ENCODE measurements around the gene TFAP2C.
"Not testable (repeated sequence)": the region's sequence is repeated elsewhere in the genome, so short reads cannot be mapped to it uniquely, and the experiment has no call there.

The TFAP2C gene

DNA sequence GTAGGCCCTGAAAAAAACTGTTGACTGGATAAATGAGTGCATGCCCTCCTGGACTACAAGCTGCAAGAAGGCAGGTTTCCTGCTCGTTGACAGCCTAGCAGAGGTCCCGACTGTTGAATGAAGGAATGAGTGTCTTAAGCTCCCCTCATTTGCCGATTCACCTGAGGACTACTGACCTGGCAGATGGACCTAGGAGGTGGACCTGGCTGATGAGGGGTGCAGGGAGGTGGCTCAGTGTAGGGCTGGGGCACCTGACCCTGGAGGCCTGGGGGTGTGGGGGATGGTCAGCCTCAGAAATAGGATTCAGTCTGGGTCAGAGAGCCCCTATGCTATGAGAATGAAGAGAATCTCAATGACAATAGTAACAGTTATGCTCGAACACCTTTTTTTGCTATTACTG, 11.6 kb upstream of the TFAP2C start:
- DNase-seq = no peak

DNA sequence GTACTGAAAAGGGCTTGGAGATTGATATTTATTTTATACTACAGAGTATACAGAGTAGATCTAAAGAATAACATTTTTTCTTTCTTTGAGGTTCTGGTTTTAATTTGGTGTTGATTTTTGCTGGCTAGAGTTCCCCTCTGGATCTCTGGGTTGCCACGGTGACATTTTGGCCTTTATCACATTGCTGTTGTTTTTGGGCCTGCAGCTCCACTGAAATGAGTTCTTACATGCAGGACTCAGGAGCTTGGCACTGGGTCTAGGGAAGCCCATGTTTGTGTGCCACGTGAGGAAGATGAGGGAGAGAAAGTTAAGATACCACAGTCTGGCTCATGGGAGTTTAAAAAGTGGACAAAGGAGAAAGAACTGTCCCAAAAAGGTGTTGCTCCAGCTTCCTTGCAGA, 7.4 kb upstream of the TFAP2C start:
- DNase-seq = no peak

DNA sequence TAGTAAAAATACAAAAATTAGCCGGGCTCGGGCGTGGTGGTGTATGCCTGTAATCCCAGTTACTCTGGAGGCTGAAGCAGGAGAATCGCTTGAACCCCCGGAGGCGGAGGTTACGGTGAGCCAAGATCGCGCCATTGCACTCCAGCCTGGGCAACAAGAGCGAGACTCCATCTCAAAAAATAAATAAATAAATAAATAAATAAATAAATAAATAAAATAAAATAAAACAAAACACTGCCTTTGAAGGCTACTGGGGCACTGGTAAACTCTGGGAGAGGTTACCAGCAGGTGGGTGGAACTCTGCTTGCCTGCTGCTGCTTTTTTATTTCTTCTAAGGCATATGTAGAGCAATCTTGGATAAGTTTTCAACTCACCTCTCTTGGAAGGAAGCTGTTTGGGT, 5.2 kb upstream of the TFAP2C start:
- DNase-seq = not testable (repeated sequence)

DNA sequence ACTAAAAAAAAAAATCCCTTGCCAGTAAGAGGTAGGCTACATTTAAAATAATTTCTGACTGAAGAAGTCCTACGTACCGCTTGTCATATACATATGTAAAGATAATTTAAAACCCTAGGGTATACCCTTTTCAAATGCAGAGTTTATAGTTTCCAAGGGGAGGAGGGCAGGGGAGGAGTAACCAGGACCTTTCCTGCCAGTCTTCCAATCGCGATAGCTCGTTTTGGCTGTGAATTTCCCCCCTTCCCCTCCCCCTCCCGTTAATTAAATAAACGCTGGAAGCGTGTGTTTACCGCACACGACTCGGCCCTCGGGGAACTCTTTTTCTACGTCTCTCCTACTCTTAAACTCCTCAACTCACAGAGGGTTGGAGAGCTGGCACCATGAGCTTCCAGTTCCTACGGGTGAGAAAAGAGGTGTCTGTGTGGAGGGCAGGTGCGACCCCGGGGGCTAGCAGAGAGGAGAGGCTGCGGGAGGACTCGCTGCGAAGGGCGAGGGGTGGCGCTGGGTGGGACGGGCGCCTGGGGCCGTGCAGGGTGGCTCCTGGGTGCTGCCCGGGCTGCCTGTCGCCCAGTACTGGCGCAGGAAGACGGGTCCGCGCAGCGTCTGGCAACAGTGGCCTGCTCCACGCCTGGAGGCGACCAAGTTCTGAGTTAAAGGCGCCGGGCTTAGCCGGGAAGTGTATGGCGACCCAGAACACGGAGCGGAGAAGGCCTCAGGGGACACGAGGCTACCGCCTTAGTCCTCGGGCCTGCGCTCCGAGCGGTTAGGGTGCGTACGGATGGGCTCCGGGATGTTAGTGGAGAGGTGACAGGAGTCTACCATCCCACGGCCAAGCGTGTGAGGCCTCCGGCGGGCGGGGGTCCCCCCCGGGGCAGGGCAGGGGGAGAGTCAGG, 4.1 kb upstream of the TFAP2C start:
- no peak for DNase-seq

DNA sequence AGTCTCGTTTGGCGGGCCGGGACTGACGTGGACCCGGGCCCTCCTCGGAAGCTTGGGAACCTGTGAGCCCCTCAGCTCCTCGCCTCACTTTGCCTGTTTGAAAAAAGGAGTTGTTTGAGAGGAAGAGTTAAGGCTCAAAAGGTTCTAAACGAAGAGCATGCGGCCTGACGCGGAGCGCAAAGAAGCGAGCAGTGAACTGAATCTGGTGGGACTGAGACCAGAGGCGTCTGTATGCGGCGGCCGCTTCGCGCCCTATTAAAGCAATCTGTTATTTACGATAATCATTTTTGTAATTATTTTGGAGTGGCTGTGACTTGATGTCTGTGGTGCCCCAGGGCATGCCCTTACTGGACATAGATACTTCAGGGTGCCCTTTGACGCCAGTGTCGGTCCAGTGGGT, 3.3 kb upstream of the TFAP2C start:
- DNase-seq = no peak

DNA sequence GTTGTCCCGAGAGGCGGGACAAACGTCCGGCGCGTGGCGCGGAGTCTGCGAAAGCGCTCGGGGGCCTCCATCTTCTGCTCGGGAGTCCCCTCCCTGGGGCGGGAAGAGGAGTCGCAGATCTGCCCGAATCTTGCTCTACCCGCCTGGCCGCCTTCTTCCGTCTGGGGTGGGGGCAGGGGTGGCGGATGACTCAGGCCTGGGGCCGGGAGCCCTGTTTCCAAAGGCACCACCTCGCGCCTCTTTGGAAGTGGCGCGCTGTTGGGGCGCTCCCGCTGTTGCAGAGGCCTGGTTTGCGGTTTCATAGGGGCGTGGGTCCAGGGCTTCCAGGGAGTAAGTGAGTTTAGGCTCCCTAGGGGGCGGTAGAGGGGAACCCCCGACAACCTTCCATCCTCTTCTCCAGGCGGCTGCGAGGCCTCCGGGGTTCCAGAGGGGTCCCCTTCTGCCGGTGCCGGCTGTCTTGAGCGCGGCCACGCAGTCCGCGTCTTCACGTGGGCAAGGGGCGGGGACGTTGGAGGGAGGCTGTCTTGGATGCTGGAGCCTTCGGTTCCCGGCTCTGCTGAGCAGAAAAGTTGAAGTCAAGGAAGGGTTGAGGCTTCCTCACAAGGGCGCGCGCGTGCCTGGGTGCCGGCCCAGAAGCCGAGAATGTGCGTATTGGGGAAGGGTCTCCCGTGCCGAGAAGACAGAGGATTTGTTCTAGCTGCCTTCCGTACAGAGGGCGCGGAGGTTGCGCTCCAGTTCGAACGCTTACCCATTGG, 2.6 kb upstream of the TFAP2C start:
- no peak for DNase-seq

DNA sequence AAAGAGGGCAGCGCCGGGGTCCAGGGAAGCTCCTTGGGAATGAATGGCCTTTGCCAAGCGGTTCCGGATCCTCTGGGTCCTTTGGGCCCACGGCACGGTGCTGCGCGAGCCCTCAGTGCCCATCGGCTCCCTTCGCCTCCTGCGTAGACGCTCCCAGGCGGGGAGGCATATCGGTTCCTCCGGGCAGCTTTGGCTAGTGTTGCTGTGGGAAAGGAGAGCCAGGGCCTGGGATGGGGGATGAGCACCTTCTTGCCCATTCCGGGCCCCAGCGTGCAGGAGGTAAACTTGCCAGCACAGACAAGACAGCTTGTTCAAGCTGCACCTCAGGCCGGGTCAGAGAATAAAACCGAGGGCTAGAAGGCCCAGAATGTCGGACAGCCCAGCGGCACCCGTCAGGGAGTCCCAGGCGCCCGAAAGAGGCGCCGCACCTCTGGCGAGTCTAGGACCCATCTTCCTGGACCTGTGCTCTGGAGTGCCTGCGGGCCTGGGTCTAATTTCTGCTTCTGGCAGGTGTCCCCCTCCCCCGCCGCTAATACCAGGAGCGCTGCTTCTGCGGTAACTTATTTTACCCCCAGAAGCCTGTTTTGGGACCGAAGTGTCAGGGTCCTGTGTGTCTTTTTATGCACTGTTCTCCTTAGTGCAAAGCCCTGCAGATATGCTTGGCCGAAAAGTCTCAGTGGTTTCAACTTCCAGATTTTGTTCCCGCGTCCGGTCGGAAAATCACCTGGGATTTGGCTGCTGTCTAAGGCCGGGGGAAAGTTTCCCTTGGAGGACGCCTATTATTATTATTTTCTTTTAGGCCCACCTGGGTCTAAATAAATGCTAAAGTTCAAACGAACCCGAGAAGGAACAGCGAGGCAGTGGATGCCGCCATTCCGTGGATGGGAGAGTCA, 1.7 kb upstream of the TFAP2C start:
- DNase-seq = no peak

DNA sequence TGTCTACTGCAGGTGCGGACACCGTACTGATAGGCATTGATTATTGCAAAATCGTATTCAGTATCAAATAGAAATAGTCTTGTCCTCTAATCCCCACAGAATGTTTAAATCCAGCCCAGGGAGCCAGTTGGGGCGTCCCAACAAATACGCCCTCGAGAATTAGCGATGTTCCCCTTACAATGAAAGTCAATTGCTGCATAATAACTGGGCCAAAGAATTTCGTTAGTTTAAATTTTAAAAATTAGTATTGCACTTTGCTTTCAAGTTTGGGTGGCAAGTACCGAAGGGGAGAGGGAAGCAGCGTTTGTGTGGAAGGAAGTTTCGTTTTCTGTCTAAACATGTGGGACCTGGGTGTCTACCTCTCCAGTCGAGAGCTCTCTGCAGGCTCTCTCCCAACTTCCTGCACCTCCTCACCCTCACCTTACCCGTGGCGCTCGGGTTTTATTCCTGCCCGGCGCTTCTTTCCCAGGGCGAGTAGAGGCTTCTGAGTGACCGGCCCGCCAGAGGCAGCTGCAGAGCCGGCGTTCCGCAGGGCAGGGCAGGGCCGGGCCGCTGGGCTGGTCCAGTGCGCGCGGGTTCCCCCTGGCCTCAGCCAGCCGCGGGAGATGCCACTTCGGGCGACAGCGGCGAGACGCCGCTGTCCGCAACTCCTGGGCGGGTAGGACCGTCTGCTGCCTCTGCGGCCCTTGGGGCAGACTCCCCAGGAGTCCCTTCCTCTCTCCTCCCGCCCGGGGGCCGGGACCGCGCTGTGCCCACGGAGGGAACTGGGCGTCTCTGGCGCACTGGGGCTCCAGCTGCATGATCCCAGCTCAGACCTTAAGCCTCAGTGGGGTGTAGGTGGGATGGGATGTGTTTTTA, 862 bp upstream of the TFAP2C start:
- DNase-seq = no peak

DNA sequence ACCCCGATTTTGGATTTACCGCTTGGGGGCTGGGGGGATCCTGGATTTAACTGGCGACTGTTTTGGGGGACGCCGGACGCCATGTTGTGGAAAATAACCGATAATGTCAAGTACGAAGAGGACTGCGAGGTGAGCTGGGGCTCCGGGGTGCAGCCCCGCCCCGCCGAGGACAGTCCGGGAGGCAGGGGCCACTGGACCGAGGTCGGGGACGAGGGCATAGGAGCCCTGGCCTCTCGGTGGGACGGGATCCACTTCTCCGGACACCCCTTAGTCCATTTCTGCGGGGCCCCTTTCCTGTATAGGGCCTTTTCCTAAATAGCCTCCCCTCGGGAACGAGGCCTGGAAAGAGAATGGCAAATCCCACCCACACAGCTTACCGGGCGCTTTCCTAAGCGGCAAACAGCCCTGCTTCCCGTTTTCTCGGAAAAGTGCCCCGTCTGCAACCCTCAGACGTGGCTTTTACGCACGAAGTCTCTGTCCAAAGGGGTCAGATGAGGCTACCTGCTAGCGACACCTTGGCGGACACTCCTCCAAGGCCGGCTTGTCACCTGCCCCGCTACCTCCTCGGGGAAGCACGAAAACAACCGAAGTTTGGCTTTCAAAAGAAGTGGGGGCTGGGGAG, 469 bp downstream of the TFAP2C start:
- DNase-seq = no peak

DNA sequence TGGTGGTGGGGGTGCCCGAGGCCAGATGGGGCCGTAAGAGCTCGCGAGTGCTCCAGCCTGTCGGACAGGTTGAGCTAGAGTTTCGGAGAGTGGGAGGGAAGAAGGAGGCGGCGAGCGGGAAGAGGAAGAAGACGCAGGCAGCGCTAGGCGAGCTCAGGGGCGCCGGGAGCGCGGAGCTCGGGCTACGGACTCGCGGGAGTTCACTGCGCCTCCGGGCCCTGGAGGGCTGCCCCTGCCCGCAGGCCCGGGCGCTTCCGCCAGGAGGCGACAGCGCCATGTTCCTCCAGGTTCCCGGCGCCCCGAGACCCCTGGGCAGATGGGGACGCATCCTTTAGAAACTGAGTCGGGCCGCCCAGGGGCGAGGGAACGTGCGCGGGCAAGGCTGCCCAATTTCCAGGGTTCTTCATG, 984 bp downstream of the TFAP2C start:
- DNase-seq = peak; percentile 46

DNA sequence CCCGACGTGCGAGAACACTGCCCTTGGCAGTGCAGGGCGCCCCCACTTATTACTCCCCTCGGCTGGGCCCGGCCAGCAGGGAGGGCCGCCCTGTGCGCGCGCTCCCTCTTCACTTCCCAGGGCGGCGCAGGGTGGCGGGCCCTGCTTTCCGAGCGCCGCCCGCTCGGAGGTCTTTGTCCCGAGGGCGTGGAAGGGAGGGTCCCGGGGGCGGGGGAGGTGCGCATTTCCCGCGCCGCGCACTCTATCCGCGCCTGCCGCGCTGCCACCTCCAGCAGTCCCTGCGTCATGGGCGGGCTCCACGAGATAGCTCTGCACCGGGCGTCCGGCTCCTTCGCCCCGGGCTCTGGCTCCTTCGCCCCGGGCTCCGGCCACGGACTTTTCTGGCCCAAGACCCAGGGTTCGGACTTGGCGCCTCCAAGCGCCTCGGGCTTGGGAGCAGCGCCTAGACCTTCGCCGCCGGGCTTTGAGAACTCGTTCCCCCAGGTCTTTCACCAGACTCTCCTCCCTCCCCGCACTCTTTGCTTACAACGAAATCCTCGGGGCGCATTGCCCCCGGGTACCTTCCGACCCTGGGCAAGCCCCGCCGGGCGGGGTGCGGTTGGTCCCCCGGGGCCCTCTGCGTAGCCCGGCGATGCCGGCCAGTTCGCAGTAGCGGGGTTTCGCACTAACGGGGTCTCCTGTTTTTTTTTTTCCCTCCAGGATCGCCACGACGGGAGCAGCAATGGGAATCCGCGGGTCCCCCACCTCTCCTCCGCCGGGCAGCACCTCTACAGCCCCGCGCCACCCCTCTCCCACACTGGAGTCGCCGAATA, 1.6 kb downstream of the TFAP2C start:
- no peak for DNase-seq

DNA sequence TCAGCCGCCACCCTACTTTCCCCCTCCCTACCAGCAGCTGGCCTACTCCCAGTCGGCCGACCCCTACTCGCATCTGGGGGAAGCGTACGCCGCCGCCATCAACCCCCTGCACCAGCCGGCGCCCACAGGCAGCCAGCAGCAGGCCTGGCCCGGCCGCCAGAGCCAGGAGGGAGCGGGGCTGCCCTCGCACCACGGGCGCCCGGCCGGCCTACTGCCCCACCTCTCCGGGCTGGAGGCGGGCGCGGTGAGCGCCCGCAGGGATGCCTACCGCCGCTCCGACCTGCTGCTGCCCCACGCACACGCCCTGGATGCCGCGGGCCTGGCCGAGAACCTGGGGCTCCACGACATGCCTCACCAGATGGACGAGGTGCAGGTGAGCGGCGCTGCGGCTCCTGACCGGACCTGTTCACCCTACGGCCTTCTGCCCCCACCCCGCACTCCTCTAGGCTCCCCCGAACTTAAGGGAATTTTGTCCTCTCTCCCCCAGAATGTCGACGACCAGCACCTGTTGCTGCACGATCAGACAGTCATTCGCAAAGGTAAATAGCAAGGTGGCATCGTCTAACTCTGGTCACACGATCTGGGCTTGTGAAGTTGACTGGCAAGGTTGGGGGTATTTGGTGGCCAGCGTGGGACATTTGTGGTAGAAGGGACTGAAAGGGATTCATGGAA, 2.3 kb downstream of the TFAP2C start:
- DNase-seq = no peak

DNA sequence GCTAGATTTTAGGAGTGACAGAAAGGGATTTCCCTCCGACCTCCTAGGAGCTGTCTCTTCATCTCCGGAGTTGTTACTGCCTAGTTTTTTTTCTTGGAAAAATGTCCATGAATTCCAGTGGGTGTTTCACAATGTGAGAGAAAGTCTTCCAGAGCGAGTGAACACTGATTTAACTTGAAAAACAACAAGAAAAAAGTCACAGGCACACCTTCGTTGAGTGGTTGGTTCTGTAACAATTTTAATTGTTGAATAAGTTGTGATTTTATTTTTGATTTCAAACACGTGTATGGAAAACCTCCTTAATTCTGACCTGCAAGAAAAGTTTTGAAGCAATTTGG, 2.9 kb downstream of the TFAP2C start:
- no peak for DNase-seq

DNA sequence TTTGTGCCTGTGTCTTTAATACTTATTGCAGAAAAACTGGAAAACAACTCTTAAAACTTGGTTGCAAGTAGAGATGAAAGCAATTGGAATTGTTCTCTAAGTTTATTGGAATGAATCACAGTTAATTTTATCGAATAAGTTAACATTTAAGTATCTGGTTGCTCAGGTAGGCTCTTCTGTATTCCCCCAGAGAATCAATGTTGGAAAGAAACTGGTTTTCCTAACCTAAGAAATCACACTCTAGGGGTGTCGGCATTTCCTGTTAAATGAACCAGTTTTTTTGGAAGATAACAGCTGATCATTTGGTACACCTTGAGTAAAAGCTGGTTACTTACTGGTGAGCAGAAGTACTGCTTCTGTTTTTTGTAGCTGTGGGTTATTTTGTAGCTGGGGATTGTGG, 5.2 kb downstream of the TFAP2C start:
- DNase-seq = no peak

DNA sequence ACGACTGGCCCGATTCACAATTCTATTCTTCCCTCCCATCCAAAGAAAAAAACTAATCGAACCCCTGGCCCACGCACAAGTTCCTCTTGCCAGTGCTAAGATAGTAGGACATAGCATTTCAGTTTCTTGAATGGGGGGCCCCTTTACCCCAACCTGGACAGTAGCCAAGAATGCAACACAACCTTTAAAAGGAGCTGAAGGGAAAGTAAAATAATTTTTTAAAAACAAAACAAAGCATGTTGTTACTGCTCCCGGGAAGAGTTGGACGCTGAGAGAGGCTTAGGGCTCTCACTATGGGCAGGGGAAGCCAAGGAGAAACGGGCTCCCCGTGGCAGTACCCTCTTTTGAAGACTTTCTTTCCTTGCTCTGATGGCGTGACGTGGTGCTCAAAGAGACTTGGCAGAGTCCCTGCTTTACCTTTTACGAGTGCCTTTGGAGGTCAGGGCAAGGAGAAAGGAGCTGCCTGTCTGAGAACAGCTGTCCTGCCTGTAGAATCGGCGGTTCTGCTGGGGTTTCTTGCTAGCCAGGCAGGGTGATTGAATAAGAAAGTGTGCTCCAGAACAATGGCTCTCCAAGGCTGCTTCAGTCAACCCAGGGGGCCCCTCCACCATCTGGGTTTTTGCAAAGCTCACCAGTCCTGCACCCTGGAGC, 5.8 kb downstream of the TFAP2C start:
- peak; percentile 38 for DNase-seq

DNA sequence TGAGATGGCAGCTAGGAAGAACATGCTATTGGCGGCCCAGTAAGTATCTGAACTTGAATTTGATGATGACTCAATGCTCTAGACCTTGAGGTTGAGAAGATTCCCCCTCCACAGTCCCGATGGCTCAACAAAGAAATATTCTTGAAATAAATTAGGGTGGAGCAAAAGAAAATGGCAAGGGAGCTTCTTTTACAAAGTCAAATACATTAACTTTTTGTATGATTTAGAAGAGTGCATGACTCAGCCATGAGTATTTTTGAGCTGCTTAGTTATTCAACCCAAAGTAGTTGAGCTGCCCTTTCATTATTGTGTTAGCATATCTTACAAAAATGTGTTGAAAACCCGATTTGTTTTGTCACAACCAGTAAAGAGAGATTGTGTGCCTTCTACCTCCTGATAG, 7.6 kb downstream of the TFAP2C start:
- no peak for DNase-seq

DNA sequence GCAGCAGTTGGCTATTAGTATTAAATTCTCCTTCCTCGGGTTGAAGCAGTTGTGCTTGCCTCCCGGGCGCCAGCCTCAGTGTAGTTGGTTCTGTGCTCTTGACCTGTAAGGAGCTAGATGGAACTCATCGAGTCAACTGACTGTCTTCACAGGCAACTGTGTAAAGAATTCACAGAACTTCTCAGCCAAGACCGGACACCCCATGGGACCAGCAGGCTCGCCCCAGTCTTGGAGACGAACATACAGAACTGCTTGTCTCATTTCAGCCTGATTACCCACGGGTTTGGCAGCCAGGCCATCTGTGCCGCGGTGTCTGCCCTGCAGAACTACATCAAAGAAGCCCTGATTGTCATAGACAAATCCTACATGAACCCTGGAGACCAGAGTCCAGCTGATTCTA, 8.5 kb downstream of the TFAP2C start:
- DNase-seq = no peak

DNA sequence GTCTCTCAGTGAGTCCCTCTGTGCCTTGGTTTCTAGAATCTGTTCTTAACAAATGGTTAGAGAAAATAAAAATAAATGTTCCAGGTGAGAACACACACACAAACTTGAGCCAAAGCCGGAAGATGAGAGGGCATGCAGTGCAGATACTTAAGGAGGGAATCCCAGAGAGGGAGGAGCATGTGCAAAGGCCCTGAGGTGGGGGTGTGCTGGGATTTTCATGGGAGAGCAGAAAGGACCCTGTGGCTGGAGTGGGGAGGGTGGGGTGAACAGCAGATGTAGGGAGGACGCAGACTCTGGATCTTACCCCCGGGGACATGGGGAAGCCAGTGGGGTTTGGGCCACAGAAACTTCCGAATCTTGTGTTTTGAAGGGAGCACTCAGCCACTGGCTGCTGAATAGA, 17.5 kb downstream of the TFAP2C start:
- DNase-seq = no peak

DNA sequence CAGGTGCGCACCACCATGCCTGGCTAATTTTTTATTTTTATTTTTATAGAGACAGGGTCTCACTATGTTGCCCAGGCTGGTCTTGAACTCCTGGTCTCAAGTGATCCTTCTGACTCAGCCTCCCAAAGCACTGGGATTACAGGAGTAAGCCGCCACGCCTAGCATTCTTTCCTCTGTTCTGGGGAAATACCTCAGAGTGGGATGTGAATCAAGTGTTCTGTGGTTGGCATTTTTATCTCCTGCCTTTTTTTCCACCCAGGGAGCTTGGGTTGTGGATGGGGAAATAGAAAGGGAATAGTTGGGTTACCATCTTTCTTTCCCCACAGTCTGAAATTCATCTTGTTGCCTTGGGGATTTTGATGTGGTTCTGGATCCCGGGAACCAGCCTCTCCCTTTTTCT, 24.1 kb downstream of the TFAP2C start:
- no peak for DNase-seq

DNA sequence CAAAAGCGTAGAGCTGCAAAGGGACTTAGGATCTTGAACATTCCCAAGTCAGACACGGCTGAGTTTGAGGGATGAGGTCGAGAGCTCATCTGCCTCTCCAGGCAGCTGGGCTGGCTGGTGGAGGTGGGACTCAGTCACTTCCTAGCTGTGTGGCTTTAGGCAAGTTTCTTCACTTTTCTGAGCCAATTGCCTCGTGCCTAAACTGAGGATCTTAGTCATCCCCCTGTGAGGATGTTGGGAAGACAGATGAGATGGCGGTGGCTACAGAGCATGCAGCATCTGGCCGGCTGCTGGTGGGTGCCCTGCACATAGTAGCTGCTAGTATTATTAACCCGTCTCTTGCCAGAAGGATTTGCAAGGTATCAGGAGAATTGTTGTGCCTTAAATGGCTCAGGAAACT, 27.5 kb downstream of the TFAP2C start:
- DNase-seq = no peak

All from DMS79 (cell line).